SK-N-MC (cell line): ENCODE data around the gene SERPINB12.

Experiments used
- EZH2 ChIP-seq: fragments of 200-600 bp; sonication (generic); IDR thresholded peaks from one replicate; pipeline ENCODE4 v1.6.1; 2017; ENCODE audit warnings: antibody characterized with exemption
- POLR2AphosphoS5 ChIP-seq: IDR thresholded peaks from 2 replicates; pipeline ENCODE4 v1.6.1; 2012; ENCODE audit warnings: mild to moderate bottlenecking, low read depth, low read length, borderline replicate concordance

GRCh38 chr18:63551769-63552168 is 9.6 kb downstream of the SERPINB12 start:
- no peak for TF ChIP-seq EZH2
- no peak for TF ChIP-seq POLR2AphosphoS5
